Right lung (tissue), 10 donors: ENCODE results near the gene XRCC1. TPM values are rescaled to one million over a fixed set of nuclear protein-coding genes. Genes with fewer than 3 reads are reported as not detected.

Source experiments
- DNase-seq, 2 donors: peaks; one replicate each; pipeline ENCODE4 v3.0.0-alpha.2; 2013
- long read RNA-seq, 8 donors: transcript quantifications; one replicate each; lab custom pipeline, GENCODE V29; 2026
- polyA plus RNA-seq, 5 donors: library from polyadenylated mRNA; unstranded; fragments of 120-200 nt; gene quantifications; one replicate each; pipeline versions ENCODE4 v1.2.1 to v1.2.3, GENCODE V29; 2013; ENCODE audit warnings: inconsistent platforms in 1 of 5, low replicate concordance in 1 of 5; ENCODE audit not compliant: insufficient read length in 5 of 5, insufficient read depth in 1 of 5

XRCC1 gene, protein sequence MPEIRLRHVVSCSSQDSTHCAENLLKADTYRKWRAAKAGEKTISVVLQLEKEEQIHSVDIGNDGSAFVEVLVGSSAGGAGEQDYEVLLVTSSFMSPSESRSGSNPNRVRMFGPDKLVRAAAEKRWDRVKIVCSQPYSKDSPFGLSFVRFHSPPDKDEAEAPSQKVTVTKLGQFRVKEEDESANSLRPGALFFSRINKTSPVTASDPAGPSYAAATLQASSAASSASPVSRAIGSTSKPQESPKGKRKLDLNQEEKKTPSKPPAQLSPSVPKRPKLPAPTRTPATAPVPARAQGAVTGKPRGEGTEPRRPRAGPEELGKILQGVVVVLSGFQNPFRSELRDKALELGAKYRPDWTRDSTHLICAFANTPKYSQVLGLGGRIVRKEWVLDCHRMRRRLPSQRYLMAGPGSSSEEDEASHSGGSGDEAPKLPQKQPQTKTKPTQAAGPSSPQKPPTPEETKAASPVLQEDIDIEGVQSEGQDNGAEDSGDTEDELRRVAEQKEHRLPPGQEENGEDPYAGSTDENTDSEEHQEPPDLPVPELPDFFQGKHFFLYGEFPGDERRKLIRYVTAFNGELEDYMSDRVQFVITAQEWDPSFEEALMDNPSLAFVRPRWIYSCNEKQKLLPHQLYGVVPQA
- 10 to 100 TPM; 50.7 to 61.1 (median 54.6) TPM for polyA plus RNA-seq
- long read RNA-seq, donor 1, partial matches to known transcripts = 31 of 35 reads
- long read RNA-seq, donor 1, other reads (novel, unspliced or antisense) = 0 of 35 reads
- long read RNA-seq, donor 2, partial matches to known transcripts = 11 of 19 reads
- long read RNA-seq, donor 2, other reads (novel, unspliced or antisense) = 5 of 19 reads
- long read RNA-seq, donor 3, partial matches to known transcripts = 8 of 9 reads
- long read RNA-seq, donor 3, other reads (novel, unspliced or antisense) = 0 of 9 reads
- long read RNA-seq, donor 4 = 0 reads
- long read RNA-seq, donor 5, transcript XRCC1-201 (17 exons, 2,802 nt) = major isoform, 6 of 18 reads
- long read RNA-seq, donor 5, partial matches to known transcripts = 12 of 18 reads
- long read RNA-seq, donor 5, other reads (novel, unspliced or antisense) = 0 of 18 reads
- long read RNA-seq, donor 6, transcript XRCC1-201 (17 exons, 2,802 nt) = major isoform, 7 of 21 reads
- long read RNA-seq, donor 6, partial matches to known transcripts = 14 of 21 reads
- long read RNA-seq, donor 6, other reads (novel, unspliced or antisense) = 0 of 21 reads
- long read RNA-seq, donor 7, partial matches to known transcripts = 0 of 3 reads
- long read RNA-seq, donor 7, other reads (novel, unspliced or antisense) = 0 of 3 reads
- long read RNA-seq, donor 8, transcript XRCC1-201 (17 exons, 2,802 nt) = major isoform, 5 of 5 reads
- long read RNA-seq, donor 8, partial matches to known transcripts = 0 of 5 reads
- long read RNA-seq, donor 8, other reads (novel, unspliced or antisense) = 0 of 5 reads

DNA sequence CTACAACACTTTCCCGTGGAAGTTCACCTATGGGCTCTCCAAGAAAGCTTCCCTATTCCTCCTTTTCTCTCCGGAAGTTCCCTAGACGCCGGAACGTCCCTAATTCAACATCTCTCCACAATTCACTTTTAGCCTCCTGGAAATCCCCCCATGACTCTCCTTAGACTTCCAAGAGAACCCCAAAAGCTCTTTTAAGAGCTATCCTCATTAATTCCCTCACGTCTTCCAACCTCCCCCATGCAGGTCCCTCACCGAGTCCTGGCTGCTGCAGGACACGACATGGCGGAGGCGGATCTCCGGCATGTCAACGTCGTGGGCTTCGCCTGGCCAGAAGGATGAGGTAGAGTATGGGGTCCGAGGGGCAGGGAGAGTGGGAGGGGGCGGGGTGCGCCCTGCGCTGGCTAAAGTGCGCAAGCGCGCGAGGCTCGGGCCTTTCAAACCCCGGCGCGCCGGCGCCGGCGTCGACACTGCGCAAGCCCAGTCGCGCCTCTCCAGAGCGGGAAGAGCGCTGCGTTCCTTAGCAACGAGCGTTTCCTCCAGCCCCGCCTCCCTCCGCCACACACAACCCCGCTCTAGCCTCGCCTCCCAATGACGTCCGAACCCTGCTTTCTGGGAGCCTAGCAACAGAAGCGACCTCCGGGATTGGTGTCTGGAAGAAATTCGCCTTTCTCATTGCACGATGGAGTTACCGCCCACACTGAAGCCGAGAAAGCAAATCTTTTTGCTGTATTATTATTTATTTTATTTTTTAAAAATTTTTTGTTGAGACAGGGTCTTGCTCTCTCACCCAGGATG lies at the start of gene XRCC1, which contains the start of gene PINLYP:
TSS of gene XRCC1 (minus strand) at position 372 of the 795 bp plus-strand sequence. CDS start at position 303, 69 bp downstream.
TSS of gene PINLYP (plus strand) at position 646 of the 795 bp plus-strand sequence. CDS start 1,391 bp downstream, outside the sequence.
- peak; percentile 98 to 99 for DNase-seq

GRCh38 chr19:43624933-43625332 lies 49.6 kb upstream of the XRCC1 start:
- DNase-seq = no peak

GRCh38 chr19:43623889-43624670 lies 48.8 kb upstream of the XRCC1 start:
- no peak for DNase-seq

- DNase-seq = no peak
Observed at GRCh38 chr19:43622956-43623355, 47.6 kb upstream of the XRCC1 start.

GRCh38 chr19:43622070-43622469 lies 46.7 kb upstream of the XRCC1 start:
- DNase-seq = no peak

DNA sequence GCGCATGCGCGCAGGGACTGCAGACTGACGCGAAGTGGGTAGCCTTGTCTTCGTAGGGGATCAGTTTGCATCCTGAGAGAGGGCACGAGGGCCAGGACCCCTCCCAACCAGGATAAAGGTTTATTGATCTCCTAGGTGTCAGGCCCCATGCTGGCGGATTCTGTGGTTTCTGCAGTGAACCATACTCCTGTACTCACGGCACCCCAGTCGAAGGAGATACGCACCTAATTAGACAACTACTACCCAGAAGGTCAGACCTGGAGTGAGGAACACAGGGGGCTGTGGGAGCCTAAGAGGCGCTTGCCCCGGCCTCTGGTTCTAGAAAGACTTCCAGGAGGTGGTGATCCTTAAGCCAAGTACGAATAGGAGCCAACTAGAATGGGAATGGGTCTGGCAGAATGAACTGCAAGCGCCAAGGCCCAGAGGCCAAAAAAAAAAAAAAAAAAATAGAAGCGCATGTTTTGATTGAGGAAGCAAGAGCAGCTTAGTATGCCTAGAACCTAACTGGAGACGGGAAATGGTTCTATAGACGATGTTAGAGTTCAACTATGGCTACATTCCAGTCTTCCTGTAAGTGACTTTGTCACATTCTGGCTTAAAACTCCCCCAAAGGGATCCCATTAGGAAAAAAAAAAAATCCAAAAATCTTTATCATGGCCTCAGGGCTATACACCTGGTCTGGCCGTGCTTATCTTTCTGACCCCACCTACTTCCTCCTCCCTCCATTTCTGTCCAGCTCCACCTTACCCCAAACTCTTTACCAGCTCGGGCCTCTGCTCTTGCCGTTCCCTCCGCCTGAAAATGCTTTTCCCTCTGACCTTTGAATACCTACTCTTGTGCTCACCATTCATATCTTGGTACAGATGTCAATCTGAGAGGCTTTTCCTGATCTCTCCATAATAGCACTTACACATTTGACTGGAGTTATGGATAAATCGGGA lies 45.0 kb upstream of the XRCC1 start:
- DNase-seq = no peak

DNA sequence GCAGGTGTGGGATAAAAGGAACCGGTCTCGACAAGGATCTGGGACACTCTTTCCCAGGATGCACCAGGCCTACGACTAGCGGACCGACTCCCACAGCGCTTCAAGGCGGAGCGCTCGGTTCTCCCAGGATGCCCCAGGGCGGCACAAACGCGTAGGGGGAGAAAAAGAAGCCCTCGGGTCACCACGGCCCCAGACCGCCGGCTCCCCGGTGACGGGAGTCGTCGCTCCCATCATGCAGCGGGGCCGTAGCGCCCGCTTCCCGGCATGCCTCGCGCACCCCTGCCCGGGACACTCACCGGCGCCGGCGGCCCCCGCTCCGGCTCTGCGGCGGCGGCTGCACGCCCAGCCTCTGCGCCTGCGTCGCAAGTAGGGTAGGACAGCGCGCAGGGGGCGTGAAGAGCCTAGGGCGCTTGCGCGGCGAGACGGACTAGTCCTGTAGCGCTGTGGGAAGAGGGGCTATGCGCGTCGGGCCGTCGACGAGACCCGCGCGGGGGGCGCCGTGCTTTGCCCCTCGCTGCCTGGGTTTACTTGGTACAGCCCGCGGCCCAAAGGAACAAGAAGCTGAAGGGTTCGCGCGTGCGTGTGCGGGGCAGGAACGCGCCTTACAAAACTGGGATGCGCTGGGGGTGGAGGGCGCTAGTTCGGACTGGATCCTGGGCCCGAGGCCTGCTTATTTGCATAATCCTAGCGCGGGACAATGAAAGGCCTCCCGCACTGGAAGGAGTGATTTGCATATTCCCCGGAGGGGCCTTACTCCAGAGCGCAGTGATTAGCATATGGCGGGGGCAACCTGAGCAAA lies 44.1 kb upstream of the XRCC1 start, which contains the start of gene ZNF428:
TSS of gene ZNF428 (minus strand) at position 368 of the 799 bp plus-strand sequence. CDS start 5,325 bp downstream, outside the sequence.
- peak; percentile 91 to 92 for DNase-seq

GRCh38 chr19:43618921-43619261 lies 43.6 kb upstream of the XRCC1 start:
- no peak for DNase-seq

GRCh38 chr19:43616954-43617353 lies 41.6 kb upstream of the XRCC1 start:
- DNase-seq = no peak

DNA sequence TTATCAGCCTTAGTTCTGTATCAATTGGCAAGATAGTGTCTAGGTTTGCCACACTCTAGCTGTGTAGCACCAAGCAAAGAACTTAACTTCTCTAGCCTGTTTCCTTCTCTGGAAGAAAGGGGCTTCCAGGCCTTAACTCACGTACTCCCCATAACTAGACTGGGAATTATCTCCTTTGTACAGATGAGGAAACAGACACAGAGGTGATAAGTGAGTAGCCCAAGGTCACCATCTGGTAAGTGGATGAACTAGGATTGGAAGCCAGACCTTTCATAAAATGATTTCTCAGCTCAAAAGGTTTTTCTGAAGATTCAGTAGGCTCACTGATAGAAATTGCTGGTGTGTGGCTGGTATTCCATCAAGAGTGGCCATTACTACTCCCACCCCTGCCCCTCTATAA lies 41.0 kb upstream of the XRCC1 start:
- DNase-seq = no peak

GRCh38 chr19:43612374-43612773 lies 37.0 kb upstream of the XRCC1 start:
- no peak for DNase-seq

- DNase-seq = no peak
Observed at GRCh38 chr19:43611788-43612187, 36.5 kb upstream of the XRCC1 start, which contains the start of gene SRRM5. Gene SRRM5, plus strand, starts transcription at chr19:43612088. Its CDS starts 34 bp downstream, at chr19:43612122.

GRCh38 chr19:43610493-43610892 lies 35.2 kb upstream of the XRCC1 start:
- no peak for DNase-seq

DNA sequence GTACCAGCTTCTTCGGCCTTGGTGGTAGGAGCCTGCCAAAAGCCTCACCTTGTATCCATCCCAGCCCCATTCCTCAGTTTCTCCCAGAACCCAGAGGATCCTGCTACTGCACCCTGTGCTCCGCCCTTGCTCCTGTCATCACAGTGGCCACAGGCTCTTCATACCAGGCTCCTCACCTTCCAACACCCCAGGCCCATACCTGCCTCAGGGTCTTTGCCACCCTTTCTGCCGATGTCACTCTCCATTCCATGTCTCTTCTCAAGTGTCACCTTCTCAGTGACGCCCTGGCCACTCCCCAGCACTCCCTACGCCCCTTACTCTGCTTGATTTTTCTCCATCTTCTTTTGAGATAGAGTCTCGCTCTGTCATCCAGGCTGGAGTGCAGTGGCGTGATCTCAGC lies 34.5 kb upstream of the XRCC1 start:
- no peak for DNase-seq

DNA sequence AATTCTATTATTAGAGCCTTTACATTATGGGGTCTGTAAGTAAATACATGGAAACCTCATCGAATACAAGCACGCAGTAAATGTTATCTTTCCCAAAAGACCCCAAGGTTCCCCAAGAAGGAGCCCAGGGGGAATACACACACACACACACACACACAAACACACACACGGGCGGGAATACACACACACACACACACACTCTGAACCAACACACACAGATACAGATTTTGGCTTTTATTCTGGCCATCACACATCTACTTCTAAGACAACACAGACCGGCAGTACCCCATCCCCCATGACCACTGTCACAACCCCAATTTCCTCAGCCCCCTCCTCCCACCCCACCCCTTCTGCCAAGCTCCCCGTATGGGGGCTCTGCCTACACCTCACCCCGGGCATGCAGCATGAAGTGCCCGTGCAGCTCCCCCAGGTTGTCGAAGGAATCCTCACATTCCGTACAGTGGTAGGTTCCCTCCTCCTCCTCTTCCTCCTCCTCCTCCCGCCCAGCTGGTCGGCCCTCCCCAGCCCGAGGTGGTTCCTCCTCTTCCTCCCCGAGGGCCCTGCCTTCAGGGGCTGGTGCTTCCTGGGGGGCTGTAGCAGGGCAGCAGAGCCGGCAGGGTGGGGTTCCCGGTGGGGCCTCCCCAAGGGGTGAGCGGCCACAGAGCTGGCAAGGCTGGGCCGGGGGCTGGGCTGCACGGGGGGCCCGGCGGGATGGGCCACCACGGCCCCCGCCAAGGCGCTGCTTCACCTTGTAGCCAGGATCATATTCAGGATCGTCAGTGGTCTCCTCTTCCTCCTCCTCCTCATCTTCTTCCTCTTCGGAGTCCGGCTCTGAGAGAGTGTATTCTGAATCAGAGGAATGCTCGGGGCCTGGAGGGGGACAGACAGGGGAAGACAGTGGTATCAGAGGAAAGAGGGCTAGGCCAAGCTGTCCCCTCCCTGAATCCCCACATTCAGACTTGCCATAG lies 32.2 kb upstream of the XRCC1 start:
- DNase-seq = no peak
